ENCODE measurements around the gene VAT1. TPM values are rescaled to one million over a fixed set of nuclear protein-coding genes. Genes with fewer than 3 reads are reported as not detected.

Gene VAT1
- total RNA-seq, 3 donors from 2014 or later = 125 to 402 (median 173) TPM

DNA sequence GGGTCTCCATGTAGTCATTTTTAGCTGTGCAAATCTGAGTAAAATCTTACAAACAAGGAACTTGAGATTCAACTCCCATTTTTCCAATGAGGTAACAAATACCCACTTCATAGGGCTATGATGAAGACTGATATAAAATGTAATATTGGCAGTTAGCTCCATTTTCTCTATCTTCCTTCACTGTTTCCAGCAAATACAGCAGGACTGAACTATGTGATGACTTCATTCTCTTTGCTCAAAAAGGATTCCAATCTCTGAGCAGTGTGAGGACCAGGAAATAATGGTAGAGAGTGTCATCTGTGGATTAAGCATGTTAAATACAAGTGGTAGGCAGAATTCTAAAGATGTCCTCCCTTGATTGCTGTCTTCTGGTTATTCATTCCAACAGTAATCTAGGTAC lies 21.1 kb upstream of the VAT1 start:
- intact Hi-C loops (cut with DNase I; ENCODE audit: low total_unique reads) = no loop called here
- no peaks in the 10 kb centered on the region for H3K27me3 ChIP-seq
- H3K36me3 ChIP-seq = no peaks in the 10 kb centered on the region
- TF ChIP-seq, protein P1, sequence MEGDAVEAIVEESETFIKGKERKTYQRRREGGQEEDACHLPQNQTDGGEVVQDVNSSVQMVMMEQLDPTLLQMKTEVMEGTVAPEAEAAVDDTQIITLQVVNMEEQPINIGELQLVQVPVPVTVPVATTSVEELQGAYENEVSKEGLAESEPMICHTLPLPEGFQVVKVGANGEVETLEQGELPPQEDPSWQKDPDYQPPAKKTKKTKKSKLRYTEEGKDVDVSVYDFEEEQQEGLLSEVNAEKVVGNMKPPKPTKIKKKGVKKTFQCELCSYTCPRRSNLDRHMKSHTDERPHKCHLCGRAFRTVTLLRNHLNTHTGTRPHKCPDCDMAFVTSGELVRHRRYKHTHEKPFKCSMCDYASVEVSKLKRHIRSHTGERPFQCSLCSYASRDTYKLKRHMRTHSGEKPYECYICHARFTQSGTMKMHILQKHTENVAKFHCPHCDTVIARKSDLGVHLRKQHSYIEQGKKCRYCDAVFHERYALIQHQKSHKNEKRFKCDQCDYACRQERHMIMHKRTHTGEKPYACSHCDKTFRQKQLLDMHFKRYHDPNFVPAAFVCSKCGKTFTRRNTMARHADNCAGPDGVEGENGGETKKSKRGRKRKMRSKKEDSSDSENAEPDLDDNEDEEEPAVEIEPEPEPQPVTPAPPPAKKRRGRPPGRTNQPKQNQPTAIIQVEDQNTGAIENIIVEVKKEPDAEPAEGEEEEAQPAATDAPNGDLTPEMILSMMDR (IDR thresholded peaks at IDR 0.05) = no peak
- no peak for TF ChIP-seq POLR2AphosphoS5 (IDR thresholded peaks at IDR 0.05)
- no peak for TF ChIP-seq POLR2A (IDR thresholded peaks at IDR 0.05)
- H3K4me3 ChIP-seq = no peak overlapping the region
- H3K27ac ChIP-seq = no peak overlapping the region
- no peaks in the 10 kb centered on the region for H3K9me3 ChIP-seq
- no peaks in the 10 kb centered on the region for H3K4me1 ChIP-seq
- no peak for DNase-seq (ENCODE audit: low spot score in 2 of 2)

DNA sequence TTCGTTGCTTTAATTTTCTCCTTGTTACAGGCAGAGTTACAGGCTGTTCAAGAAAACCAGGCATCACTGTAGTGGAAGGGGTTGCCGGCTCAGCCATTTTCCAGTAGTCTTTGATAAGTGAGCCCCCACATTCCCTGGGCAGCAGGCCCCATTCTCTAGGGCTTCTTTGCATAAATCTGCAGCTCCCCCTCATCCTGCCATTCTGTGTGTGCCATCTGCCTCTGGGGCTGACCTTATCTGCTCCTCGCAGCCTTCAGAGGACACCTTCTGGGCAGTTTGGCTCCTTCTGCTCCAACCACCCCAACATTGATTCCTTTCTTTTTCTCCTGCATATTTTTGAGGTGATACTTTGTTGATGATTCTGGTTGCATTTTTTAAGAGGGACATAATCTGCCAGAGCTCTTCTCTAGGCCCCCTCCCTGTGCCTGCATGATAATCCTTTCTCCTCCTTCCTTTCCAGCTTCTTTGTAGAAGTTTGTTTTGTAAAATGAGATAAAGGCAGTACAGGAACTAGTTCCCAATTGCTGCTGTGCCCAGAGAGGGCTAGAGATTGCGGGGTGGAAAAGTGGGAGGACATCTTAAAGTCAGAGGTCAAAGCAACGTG lies 19.9 kb upstream of the VAT1 start:
- Histone ChIP-seq H3K27ac (no peak overlapping the region), H3K4me3 (no peak overlapping the region), H3K36me3 (no peaks in the 10 kb centered on the region), H3K4me1 (no peaks in the 10 kb centered on the region), H3K27me3 (no peaks in the 10 kb centered on the region), H3K9me3 (no peaks in the 10 kb centered on the region)
- TF ChIP-seq POLR2A (IDR thresholded peaks at IDR 0.05) (no peak), POLR2AphosphoS5 (IDR thresholded peaks at IDR 0.05) (no peak)
- TF ChIP-seq, protein P1 (IDR thresholded peaks at IDR 0.05) = no peak
- intact Hi-C loops (cut with DNase I; ENCODE audit: low total_unique reads) = no loop called here
- no peak for DNase-seq (ENCODE audit: low spot score in 2 of 2)

DNA sequence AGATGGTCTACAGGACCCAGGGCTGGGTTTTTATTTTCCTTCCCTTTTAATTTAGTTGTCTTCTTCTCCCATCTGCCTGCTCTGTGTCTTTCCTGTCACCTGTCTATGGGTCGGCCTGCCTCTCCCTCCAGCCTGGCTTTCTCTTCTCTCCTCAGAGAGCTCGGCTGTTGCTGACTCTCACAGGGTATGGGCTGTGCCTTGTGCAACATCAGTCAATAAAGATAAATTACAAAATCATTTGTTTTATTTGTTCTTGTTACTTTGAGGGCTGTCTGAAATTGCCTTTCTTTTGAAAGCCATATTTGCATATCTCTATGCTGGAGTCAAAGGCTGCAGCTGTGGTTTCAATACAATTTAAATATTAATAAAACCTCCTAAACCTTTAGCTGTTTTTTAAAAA lies 18.5 kb upstream of the VAT1 start:
- no peak for TF ChIP-seq POLR2A (IDR thresholded peaks at IDR 0.05)
- Histone ChIP-seq H3K4me3 (no peak overlapping the region), H3K9me3 (no peaks in the 10 kb centered on the region), H3K27me3 (no peaks in the 10 kb centered on the region), H3K36me3 (no peaks in the 10 kb centered on the region), H3K4me1 (no peaks in the 10 kb centered on the region), H3K27ac (no peak overlapping the region)
- intact Hi-C loops (cut with DNase I; ENCODE audit: low total_unique reads) = no loop called here
- DNase-seq (ENCODE audit: low spot score in 2 of 2) = no peak

DNA sequence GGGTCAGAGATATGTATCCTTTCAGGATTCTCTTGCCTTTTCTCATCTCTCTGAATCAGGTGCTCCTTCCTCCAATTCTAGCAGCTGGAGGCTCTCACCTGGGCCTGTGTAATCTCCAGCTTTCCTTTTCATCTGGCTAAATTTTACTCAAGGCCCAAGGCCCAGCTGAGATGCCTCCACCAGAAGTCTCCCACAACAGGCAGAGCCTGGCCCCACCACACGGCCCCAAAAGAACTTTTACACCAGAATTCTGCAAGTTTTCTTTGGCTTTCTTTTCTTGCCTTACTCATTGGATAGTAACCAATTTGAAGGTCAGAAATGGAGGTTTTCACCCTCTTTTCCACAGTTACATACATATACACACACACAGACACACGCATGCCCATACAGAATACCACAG lies 17.5 kb upstream of the VAT1 start:
- no peaks in the 10 kb centered on the region for H3K36me3 ChIP-seq
- H3K4me3 ChIP-seq = no peak overlapping the region
- no peaks in the 10 kb centered on the region for H3K27me3 ChIP-seq
- no peak overlapping the region for H3K27ac ChIP-seq
- TF ChIP-seq, protein P1 (IDR thresholded peaks at IDR 0.05) = no peak
- TF ChIP-seq POLR2A (IDR thresholded peaks at IDR 0.05) (no peak), POLR2AphosphoS5 (IDR thresholded peaks at IDR 0.05) (no peak)
- intact Hi-C loops (cut with DNase I; ENCODE audit: low total_unique reads) = loop anchor here (5.0 kb wide), 1 partner anchor 513 kb away; no protein-coding TSS in a partner anchor
- no peaks in the 10 kb centered on the region for H3K9me3 ChIP-seq
- no peak for DNase-seq (ENCODE audit: low spot score in 2 of 2)
- no peaks in the 10 kb centered on the region for H3K4me1 ChIP-seq

DNA sequence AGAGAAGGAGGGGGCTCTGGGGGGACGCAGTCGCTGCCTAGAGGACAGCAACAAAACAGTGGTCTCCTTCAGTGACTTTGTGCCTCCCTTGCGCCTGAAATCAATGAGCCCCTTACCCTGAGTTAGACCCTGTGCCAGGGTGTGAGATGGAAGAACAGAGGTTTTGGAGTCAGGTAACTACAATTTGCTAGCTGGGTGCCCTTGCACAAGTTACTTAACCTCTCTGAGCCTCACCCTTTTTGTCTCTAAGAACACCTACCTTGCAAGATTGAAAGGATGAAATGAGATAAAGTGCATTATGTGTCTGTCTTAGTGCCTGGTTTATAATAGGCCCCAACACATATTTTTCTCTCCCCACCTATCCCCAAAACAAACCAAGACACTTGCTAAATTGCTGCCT lies 12.7 kb upstream of the VAT1 start:
- DNase-seq (ENCODE audit: low spot score in 2 of 2) = no peak
- Histone ChIP-seq H3K4me3 (no peak overlapping the region), H3K27ac (no peak overlapping the region), H3K36me3 (no peaks in the 10 kb centered on the region), H3K27me3 (no peaks in the 10 kb centered on the region), H3K4me1 (no peaks in the 10 kb centered on the region), H3K9me3 (no peaks in the 10 kb centered on the region)
- intact Hi-C loops (cut with DNase I; ENCODE audit: low total_unique reads) = loop anchor here (5.0 kb wide), 1 partner anchor 517 kb away; no protein-coding TSS in a partner anchor
- no peak for TF ChIP-seq POLR2AphosphoS5 (IDR thresholded peaks at IDR 0.05)
- TF ChIP-seq, protein P1 (IDR thresholded peaks at IDR 0.05) = no peak
- TF ChIP-seq POLR2A (IDR thresholded peaks at IDR 0.05) = no peak
